CD4-positive, alpha-beta memory T cell (primary cell): ENCODE results near the gene SIPA1L3. TPM values are rescaled to one million over a fixed set of nuclear protein-coding genes. Genes with fewer than 3 reads are reported as not detected.

Source experiments
- CTCF ChIA-PET: fragments of 350-600 bp; sonication (Branson Sonifier 250); formaldehyde crosslinking; loops from one replicate; lab custom pipeline; 2021; ENCODE audit warnings: inconsistent platforms; ENCODE audit not compliant: partially characterized antibody; lab: Charles Lee
- POLR2A ChIA-PET: fragments of 350-600 bp; sonication (Branson Sonifier 250); formaldehyde crosslinking; loops from one replicate; lab custom pipeline; 2021; ENCODE audit not compliant: partially characterized antibody; lab: Charles Lee
- DNase-seq, 5 donors: peaks; one replicate each; pipeline versions ENCODE4 v3.0.0 to v3.0.0-alpha.2; 2020 to 2022; ENCODE audit warnings: mixed read lengths in 1 of 5
- H3K27ac ChIP-seq: one replicate; pipeline ENCODE4 v1.7.0; 2013; ENCODE audit warnings: low read depth, low read length
- H3K27me3 ChIP-seq: 2 replicates; pipeline ENCODE4 v1.7.0; 2013; ENCODE audit warnings: mild to moderate bottlenecking, low read length, moderate library complexity; ENCODE audit not compliant: insufficient read depth
- H3K36me3 ChIP-seq: 2 replicates; pipeline ENCODE4 v1.7.0; 2013; ENCODE audit warnings: mild to moderate bottlenecking, low read length, moderate library complexity; ENCODE audit not compliant: insufficient read depth
- H3K4me1 ChIP-seq: 2 replicates; pipeline ENCODE4 v1.7.0; 2013; ENCODE audit warnings: mild to moderate bottlenecking, low read length, moderate library complexity; ENCODE audit not compliant: insufficient read depth
- H3K4me3 ChIP-seq, 2 donors: one replicate each; pipeline ENCODE4 v1.7.0; 2013; ENCODE audit warnings: low read length in 2 of 2, mild to moderate bottlenecking in 1 of 2
- H3K9me3 ChIP-seq, 2 donors: one replicate each; pipeline ENCODE4 v1.7.0; 2013; ENCODE audit warnings: low read length in 2 of 2, control low read depth in 1 of 2; ENCODE audit not compliant: control insufficient read depth in 1 of 2
- H3K27ac Mint-ChIP-seq, 7 donors: one replicate each; pipeline ENCODE4 v1.8.0; 2020 to 2021; ENCODE audit warnings: mixed read lengths in 7 of 7, mild to moderate bottlenecking in 6 of 7, inconsistent platforms in 3 of 7, moderate library complexity in 3 of 7
- H3K27me3 Mint-ChIP-seq, 2 donors: one replicate each; pipeline ENCODE4 v1.8.0; 2020 to 2021; ENCODE audit warnings: mixed read lengths in 2 of 2
- H3K36me3 Mint-ChIP-seq, 2 donors: one replicate each; pipeline ENCODE4 v1.8.0; 2020 to 2021; ENCODE audit warnings: mixed read lengths in 2 of 2, inconsistent platforms in 1 of 2, mild to moderate bottlenecking in 1 of 2
- H3K4me1 Mint-ChIP-seq, 4 donors: one replicate each; pipeline ENCODE4 v1.8.0; 2020 to 2021; ENCODE audit warnings: mixed read lengths in 4 of 4, mild to moderate bottlenecking in 1 of 4
- H3K4me3 Mint-ChIP-seq, 8 donors: one replicate each; pipeline ENCODE4 v1.8.0; 2020 to 2021; ENCODE audit warnings: mixed read lengths in 8 of 8, mild to moderate bottlenecking in 7 of 8, moderate library complexity in 6 of 8, inconsistent platforms in 3 of 8
- H3K9me3 Mint-ChIP-seq, 8 donors: one replicate each; pipeline ENCODE4 v1.8.0; 2020 to 2021; ENCODE audit warnings: mixed read lengths in 8 of 8, mild to moderate bottlenecking in 5 of 8, inconsistent platforms in 3 of 8, moderate library complexity in 1 of 8
- intact Hi-C: fragments of 100-400 bp; cut with micrococcal nuclease; formaldehyde crosslinking; loops from one replicate; pipeline ENCODE4 v1.15.1; 2023
- polyA plus RNA-seq, 2 donors: library from polyadenylated mRNA; unstranded; fragments of 300-500 nt; fragmentation: Illumina TruSeq; gene quantifications; one replicate each; pipeline ENCODE4 v1.2.3, GENCODE V29; 2021
- total RNA-seq, 2 experiments: library from RNA; stranded (reverse); gene quantifications; one replicate each; pipeline ENCODE4 v1.2.3, GENCODE V29; 2021

Gene SIPA1L3
- total and polyA plus RNA-seq, 4 experiments from 2014 or later = 0.39 to 35.0 (median 17.8) TPM

DNA sequence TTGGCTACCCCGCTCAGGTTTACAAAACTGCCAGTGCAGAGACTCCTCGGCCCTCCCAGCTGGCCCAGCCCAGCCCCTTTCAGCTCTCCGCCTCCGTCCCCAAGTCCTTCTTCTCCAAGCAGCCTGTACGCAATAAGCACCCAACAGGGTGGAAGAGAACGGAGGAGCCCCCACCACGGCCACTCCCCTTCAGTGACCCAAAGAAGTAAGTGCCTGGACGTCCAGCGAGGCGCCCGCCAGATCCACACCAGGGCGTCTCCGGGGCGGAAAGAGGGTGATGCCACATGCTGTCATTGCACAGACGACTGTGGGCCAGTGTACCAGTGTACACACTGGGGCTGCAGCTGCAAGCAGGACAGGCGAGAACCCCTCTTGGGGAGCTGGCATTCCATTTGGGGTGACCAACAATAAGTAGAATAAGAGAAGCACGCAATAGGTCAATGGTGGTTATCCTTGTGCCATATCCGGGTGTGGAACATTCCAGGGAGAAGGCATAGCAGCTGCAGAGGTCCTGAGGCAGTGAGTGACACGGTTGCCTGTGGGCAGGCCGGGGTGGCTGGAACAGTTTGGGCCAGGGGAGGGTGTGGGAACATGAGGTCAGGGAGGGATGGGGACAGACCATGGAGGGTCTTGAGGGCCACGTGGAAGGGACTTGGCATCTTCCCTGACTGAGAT, 275.7 kb downstream of the SIPA1L3 start:
- Histone ChIP-seq H3K36me3 (peaks cover 3% of the 10 kb centered on the region), H3K4me1 (no peaks in the 10 kb centered on the region), H3K27ac (no peak overlapping the region), H3K4me3 (no peak overlapping the region), H3K27me3 (no peaks in the 10 kb centered on the region), H3K9me3 (peaks cover 0 to 10% of the 10 kb centered on the region in 2 donors)
- no peak for DNase-seq
- peaks cover 38 to 54% of the 10 kb centered on the region in 2 donors for H3K36me3 Mint-ChIP-seq
- H3K27me3 Mint-ChIP-seq = no peaks in the 10 kb centered on the region
- intact Hi-C loops = no loop called here
- H3K4me1 Mint-ChIP-seq = no peaks in the 10 kb centered on the region
- no peak overlapping the region for H3K4me3 Mint-ChIP-seq
- ChIA-PET CTCF (no interaction called here), POLR2A (no interaction called here)
- H3K9me3 Mint-ChIP-seq = peaks cover 0 to 23% (median 14%) of the 10 kb centered on the region in 8 donors
- H3K27ac Mint-ChIP-seq = no peak overlapping the region

DNA sequence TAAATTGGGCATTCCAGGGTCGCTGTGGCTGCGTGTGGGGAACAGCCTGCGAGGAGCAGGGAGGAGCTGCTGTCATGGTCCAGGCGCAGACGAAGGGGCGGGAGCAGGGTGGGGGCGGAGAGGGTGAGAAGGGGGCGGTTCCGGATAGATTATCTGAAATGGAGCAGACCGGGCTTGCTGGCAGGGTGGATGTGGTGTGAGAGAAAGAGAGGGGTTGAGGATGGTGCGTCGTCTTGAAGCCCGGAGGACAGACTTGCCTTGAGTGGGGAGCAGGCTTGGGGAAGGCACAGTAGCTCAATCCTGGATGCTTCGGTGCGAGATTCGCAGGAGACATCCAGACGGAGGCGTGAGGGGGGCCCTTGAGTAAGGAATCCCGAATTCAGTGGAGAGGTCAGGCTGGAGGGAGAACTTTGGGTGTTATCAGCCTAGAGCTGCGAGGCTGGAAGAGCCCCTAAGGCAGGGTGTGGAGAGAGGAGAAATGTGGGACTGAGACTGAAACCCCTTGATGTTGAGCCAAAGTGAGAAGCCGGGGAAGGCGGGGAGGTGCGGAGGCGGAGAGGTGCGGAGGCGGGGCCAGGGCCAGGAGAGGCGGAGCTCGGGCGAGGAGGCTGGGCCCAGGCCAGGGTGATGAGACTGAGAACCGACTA, 276.4 kb downstream of the SIPA1L3 start:
- Histone ChIP-seq H3K4me1 (no peaks in the 10 kb centered on the region), H3K27me3 (no peaks in the 10 kb centered on the region), H3K27ac (no peak overlapping the region), H3K4me3 (no peak overlapping the region), H3K36me3 (peaks cover 3% of the 10 kb centered on the region), H3K9me3 (peaks cover 0 to 10% of the 10 kb centered on the region in 2 donors)
- POLR2A ChIA-PET = no interaction called here
- intact Hi-C loops = no loop called here
- H3K27ac Mint-ChIP-seq = peak overlapping the region in 1 of 7 donors; percentile 50
- peaks cover 35 to 50% of the 10 kb centered on the region in 2 donors for H3K36me3 Mint-ChIP-seq
- no peaks in the 10 kb centered on the region for H3K27me3 Mint-ChIP-seq
- no peak for DNase-seq
- no peaks in the 10 kb centered on the region for H3K4me1 Mint-ChIP-seq
- H3K9me3 Mint-ChIP-seq = peaks cover 0 to 23% (median 14%) of the 10 kb centered on the region in 8 donors
- H3K4me3 Mint-ChIP-seq = no peak overlapping the region
- CTCF ChIA-PET = no interaction called here

DNA sequence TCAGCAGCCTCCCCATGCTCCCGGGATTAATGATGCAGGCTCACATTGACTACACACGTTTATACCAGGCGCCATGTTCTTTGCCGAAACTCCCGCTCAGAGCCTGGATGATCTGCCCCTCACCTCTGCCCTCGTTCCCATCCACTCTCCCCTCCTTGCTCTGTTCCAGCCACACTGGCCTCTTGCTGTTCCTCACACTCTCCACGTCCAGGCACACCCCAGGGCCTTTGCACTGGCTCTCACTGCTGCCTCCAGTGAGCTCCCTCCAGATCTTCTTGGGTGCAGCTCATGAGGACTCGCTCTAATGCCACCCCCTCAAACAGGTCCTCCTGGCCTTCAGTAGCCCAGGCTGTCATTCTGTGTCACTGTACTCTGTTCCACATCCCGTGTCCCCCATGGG, 277.8 kb downstream of the SIPA1L3 start:
- intact Hi-C loops = no loop called here
- H3K9me3 ChIP-seq = peaks cover 0 to 6% of the 10 kb centered on the region in 2 donors

GRCh38 chr19:38185562-38185961, 278.6 kb downstream of the SIPA1L3 start:
- peaks cover 0 to 1% (median under 1%) of the 10 kb centered on the region in 4 donors for H3K4me1 Mint-ChIP-seq
- Histone ChIP-seq H3K36me3 (peaks cover 3% of the 10 kb centered on the region), H3K4me1 (no peaks in the 10 kb centered on the region), H3K9me3 (peaks cover 0 to 3% of the 10 kb centered on the region in 2 donors), H3K4me3 (no peak overlapping the region), H3K27me3 (no peaks in the 10 kb centered on the region), H3K27ac (no peak overlapping the region)
- no peak overlapping the region for H3K27ac Mint-ChIP-seq
- intact Hi-C loops = no loop called here
- DNase-seq = no peak
- peaks cover 34 to 42% of the 10 kb centered on the region in 2 donors for H3K36me3 Mint-ChIP-seq
- no peaks in the 10 kb centered on the region for H3K27me3 Mint-ChIP-seq
- no peak overlapping the region for H3K4me3 Mint-ChIP-seq
- CTCF ChIA-PET = no interaction called here
- POLR2A ChIA-PET = no interaction called here
- peaks cover 0 to 6% (median 5%) of the 10 kb centered on the region in 8 donors for H3K9me3 Mint-ChIP-seq

More for the DNA sequence above, 277.8 kb downstream of the SIPA1L3 start:
- H3K27ac ChIP-seq = no peak overlapping the region
- no peak for DNase-seq
- H3K4me1 Mint-ChIP-seq = peaks cover 0 to 1% (median under 1%) of the 10 kb centered on the region in 4 donors
- H3K36me3 Mint-ChIP-seq = peaks cover 33 to 43% of the 10 kb centered on the region in 2 donors
- H3K27me3 Mint-ChIP-seq = no peaks in the 10 kb centered on the region
- peak overlapping the region in 1 of 8 donors; percentile 38 for H3K4me3 Mint-ChIP-seq
- H3K4me3 ChIP-seq = no peak overlapping the region
- POLR2A ChIA-PET = no interaction called here
- H3K36me3 ChIP-seq = peaks cover 3% of the 10 kb centered on the region
- H3K9me3 Mint-ChIP-seq = peaks cover 0 to 12% (median 7%) of the 10 kb centered on the region in 8 donors
- H3K27me3 ChIP-seq = no peaks in the 10 kb centered on the region
- H3K4me1 ChIP-seq = no peaks in the 10 kb centered on the region
- CTCF ChIA-PET = no interaction called here
- H3K27ac Mint-ChIP-seq = no peak overlapping the region

- H3K4me1 ChIP-seq = no peaks in the 10 kb centered on the region
- no peak overlapping the region for H3K4me3 Mint-ChIP-seq
- no peaks in the 10 kb centered on the region for H3K36me3 ChIP-seq
- ChIA-PET POLR2A (no interaction called here), CTCF (interaction anchor here (0.6 kb wide), 1 partner anchor 8 kb away, joined by 3 read pairs; no protein-coding TSS in a partner anchor)
- peaks cover 0 to 3% (median under 1%) of the 10 kb centered on the region in 4 donors for H3K4me1 Mint-ChIP-seq
- H3K27ac ChIP-seq = no peak overlapping the region
- H3K36me3 Mint-ChIP-seq = peaks cover 17 to 27% of the 10 kb centered on the region in 2 donors
- peak overlapping the region in 1 of 7 donors; percentile 83 for H3K27ac Mint-ChIP-seq
- no peak for DNase-seq
- intact Hi-C loops = no loop called here
- no peaks in the 10 kb centered on the region for H3K27me3 Mint-ChIP-seq
- no peak overlapping the region for H3K4me3 ChIP-seq
- H3K9me3 Mint-ChIP-seq = no peaks in the 10 kb centered on the region
- H3K27me3 ChIP-seq = no peaks in the 10 kb centered on the region
- no peaks in the 10 kb centered on the region for H3K9me3 ChIP-seq
Measured at GRCh38 chr19:38190061-38190460, 283.1 kb downstream of the SIPA1L3 start.

DNA sequence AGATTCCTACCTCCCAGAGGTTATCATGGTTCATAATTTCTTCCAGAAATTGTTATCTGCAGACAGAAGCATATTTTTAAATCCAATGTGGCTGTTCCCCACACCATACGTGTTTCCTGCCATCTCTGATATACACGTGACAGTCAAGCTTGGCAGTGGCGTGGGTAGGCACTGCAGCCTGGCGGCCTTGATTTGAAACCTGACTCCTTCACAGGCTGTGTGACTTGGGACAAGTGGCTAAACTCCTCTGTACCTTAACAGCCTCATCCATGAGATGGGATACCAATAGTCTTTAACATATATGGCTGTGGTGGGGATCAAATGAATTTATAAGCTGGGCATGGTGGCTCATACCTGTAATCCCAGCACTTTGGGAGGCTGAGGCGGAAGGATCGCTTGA, 283.8 kb downstream of the SIPA1L3 start:
- ChIA-PET CTCF (interaction anchor here (0.6 kb wide), 1 partner anchor 9 kb away, joined by 3 read pairs; no protein-coding TSS in a partner anchor), POLR2A (interaction anchor here (0.5 kb wide), 1 partner anchor 444 kb away, joined by 3 read pairs; no protein-coding TSS in a partner anchor)
- no peaks in the 10 kb centered on the region for H3K36me3 ChIP-seq

DNA sequence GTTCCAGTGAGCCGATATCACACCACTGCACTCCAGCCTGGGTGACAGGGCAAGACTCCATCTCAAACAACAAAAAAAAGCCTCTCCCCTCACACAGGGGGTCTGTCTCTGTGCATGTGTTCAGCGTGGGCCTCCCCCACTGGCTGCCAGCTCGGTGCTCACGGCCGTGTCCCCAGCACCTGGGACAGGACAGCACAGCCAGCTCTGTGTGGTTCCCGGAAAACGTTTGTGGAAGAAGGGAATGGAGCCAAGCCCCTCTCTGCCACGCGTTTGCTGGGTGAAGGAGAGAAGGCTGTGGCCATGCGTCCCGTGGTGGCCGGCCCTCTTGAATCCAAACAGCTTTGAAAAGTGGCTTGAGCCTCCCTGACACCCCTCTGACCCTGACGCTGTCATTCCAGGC, 284.7 kb downstream of the SIPA1L3 start:
- no peak overlapping the region for H3K4me3 ChIP-seq
- H3K27me3 ChIP-seq = no peaks in the 10 kb centered on the region
- POLR2A ChIA-PET = no interaction called here
- H3K27ac ChIP-seq = no peak overlapping the region
- no peaks in the 10 kb centered on the region for H3K9me3 Mint-ChIP-seq
- H3K4me1 Mint-ChIP-seq = peaks cover 0 to 3% (median under 1%) of the 10 kb centered on the region in 4 donors
- no peaks in the 10 kb centered on the region for H3K36me3 ChIP-seq
- no peaks in the 10 kb centered on the region for H3K4me1 ChIP-seq
- no peaks in the 10 kb centered on the region for H3K27me3 Mint-ChIP-seq
- peaks cover 15 to 33% of the 10 kb centered on the region in 2 donors for H3K36me3 Mint-ChIP-seq
- CTCF ChIA-PET = no interaction called here
- H3K27ac Mint-ChIP-seq = no peak overlapping the region
- no peaks in the 10 kb centered on the region for H3K9me3 ChIP-seq
- DNase-seq = no peak
- no peak overlapping the region for H3K4me3 Mint-ChIP-seq
- intact Hi-C loops = no loop called here

More for the DNA sequence above, 283.8 kb downstream of the SIPA1L3 start:
- H3K36me3 Mint-ChIP-seq = peaks cover 17 to 27% of the 10 kb centered on the region in 2 donors
- no peaks in the 10 kb centered on the region for H3K9me3 Mint-ChIP-seq
- no peak overlapping the region for H3K27ac ChIP-seq
- H3K27me3 Mint-ChIP-seq = no peaks in the 10 kb centered on the region
- H3K4me3 Mint-ChIP-seq = peak overlapping the region in 1 of 8 donors; percentile 11
- H3K27ac Mint-ChIP-seq = no peak overlapping the region
- no peak overlapping the region for H3K4me3 ChIP-seq
- no peaks in the 10 kb centered on the region for H3K4me1 ChIP-seq
- H3K9me3 ChIP-seq = no peaks in the 10 kb centered on the region
- H3K4me1 Mint-ChIP-seq = peaks cover 0 to 3% (median under 1%) of the 10 kb centered on the region in 4 donors
- intact Hi-C loops = no loop called here
- DNase-seq = no peak
- no peaks in the 10 kb centered on the region for H3K27me3 ChIP-seq
